GM19397 (cell line): Measurements from ENCODE around the gene DACH1.
"Not testable (repeated sequence)": the region's sequence is repeated elsewhere in the genome, so short reads cannot be mapped to it uniquely, and the experiment has no call there.

Experiments
- ATAC-seq: cut with Tn5 transposase; IDR thresholded peaks from one replicate; pipeline ENCODE4 v1.9.1; 2021; ENCODE audit warnings: mild to moderate bottlenecking, moderate library complexity; ENCODE audit not compliant: unreplicated experiment

Gene DACH1

GRCh38 chr13:71785361-71785760 lies 81.6 kb downstream of the DACH1 start:
- no peak for ATAC-seq

GRCh38 chr13:71780546-71780945 lies 86.5 kb downstream of the DACH1 start:
- ATAC-seq = no peak

- ATAC-seq = not testable (repeated sequence)
These were observed 88.0 kb downstream of the DACH1 start for GRCh38 chr13:71778998-71779397.

- no peak for ATAC-seq
These were observed 91.0 kb downstream of the DACH1 start for GRCh38 chr13:71775966-71776365.

- no peak for ATAC-seq
These were observed 92.1 kb downstream of the DACH1 start for GRCh38 chr13:71774863-71775262.

GRCh38 chr13:71773531-71773930 lies 93.5 kb downstream of the DACH1 start:
- ATAC-seq = no peak

GRCh38 chr13:71772361-71772760 lies 94.6 kb downstream of the DACH1 start:
- ATAC-seq = no peak

GRCh38 chr13:71771144-71771543 lies 95.9 kb downstream of the DACH1 start:
- ATAC-seq = no peak

GRCh38 chr13:71770710-71771109 lies 96.3 kb downstream of the DACH1 start:
- no peak for ATAC-seq

- no peak for ATAC-seq
These were observed 98.1 kb downstream of the DACH1 start for GRCh38 chr13:71768881-71769280.

GRCh38 chr13:71759651-71760511 lies 107.1 kb downstream of the DACH1 start:
- no peak for ATAC-seq

- ATAC-seq = no peak
These were observed 108.2 kb downstream of the DACH1 start for GRCh38 chr13:71758828-71759227.

GRCh38 chr13:71754407-71754974 lies 112.5 kb downstream of the DACH1 start:
- no peak for ATAC-seq

GRCh38 chr13:71752775-71753513 lies 114.1 kb downstream of the DACH1 start:
- no peak for ATAC-seq

- no peak for ATAC-seq
These were observed 115.9 kb downstream of the DACH1 start for GRCh38 chr13:71751073-71751472.

- ATAC-seq = no peak
These were observed 136.7 kb downstream of the DACH1 start for GRCh38 chr13:71730267-71730666.

- ATAC-seq = no peak
These were observed 137.6 kb downstream of the DACH1 start for GRCh38 chr13:71729441-71729840.

- ATAC-seq = no peak
These were observed 139.3 kb downstream of the DACH1 start for GRCh38 chr13:71727662-71728061.

GRCh38 chr13:71727042-71727441 lies 140.0 kb downstream of the DACH1 start:
- no peak for ATAC-seq

GRCh38 chr13:71722206-71722605 lies 144.8 kb downstream of the DACH1 start:
- ATAC-seq = no peak

GRCh38 chr13:71721104-71721503 lies 145.9 kb downstream of the DACH1 start:
- no peak for ATAC-seq

GRCh38 chr13:71718931-71719330 lies 148.1 kb downstream of the DACH1 start:
- ATAC-seq = no peak
